Measurements from ENCODE around the gene KNTC1.

The KNTC1 gene

DNA sequence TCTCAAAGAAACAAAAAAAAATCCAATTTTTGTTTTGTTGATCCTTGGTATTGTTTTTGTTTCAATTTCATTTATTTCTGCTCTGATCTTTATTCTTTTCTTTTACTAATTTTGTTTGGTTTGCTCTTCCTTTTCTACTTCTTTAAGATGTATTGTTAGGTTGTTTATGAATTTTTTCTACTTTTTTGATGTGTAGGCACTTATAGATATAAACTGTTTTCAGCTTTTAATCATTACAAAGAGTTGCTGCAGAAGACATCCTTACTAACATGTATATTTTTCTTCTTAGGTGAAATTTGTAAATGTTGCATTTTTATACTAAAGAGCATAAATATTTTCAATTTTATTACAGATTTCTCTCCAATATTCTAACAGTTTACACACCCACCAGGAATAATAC is 69.8 kb downstream of the KNTC1 start:
- Histone ChIP-seq H3K27me3 (ENCODE audit: insufficient read depth, low read length) (no peaks in the 10 kb centered on the region), H3K4me3 (ENCODE audit: low read depth, low read length) (no peak overlapping the region), H3K79me2 (ENCODE audit: control insufficient read depth, insufficient read depth, low read length, unreplicated experiment) (no peaks in the 10 kb centered on the region), H3K27ac (ENCODE audit: low read depth, low read length) (no peak overlapping the region), H2AFZ (ENCODE audit: low read length, unreplicated experiment) (no peak overlapping the region), H3K36me3 (ENCODE audit: insufficient read depth, low read length) (peaks cover 27% of the 10 kb centered on the region), H3K4me1 (ENCODE audit: control insufficient read depth, insufficient read depth, low read length, unreplicated experiment) (no peaks in the 10 kb centered on the region)

DNA sequence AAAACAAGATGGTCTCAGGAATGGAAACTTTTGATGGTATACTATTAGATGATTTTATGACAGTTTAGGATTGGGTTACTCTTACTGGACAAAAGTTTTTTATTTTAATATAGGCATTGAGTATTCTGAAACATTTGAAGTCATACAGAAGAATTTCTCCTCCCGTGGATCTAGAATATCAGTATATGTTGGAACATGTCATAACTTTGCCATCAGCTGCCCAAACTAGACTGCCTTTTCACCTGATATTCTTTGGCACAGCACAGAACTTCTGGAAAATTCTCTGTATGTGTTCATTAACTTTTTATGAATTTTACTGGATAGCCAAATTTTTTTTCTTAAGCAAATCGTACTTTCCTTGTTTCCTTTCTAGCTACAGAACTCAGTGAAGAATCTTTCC is 75.4 kb downstream of the KNTC1 start:
- no peaks in the 10 kb centered on the region for H3K79me2 ChIP-seq (ENCODE audit: control insufficient read depth, insufficient read depth, low read length, unreplicated experiment)
- no peaks in the 10 kb centered on the region for H3K27me3 ChIP-seq (ENCODE audit: insufficient read depth, low read length)
- no peak overlapping the region for H3K27ac ChIP-seq (ENCODE audit: low read depth, low read length)
- H2AFZ ChIP-seq (ENCODE audit: low read length, unreplicated experiment) = no peak overlapping the region
- no peak overlapping the region for H3K4me3 ChIP-seq (ENCODE audit: low read depth, low read length)
- H3K36me3 ChIP-seq (ENCODE audit: insufficient read depth, low read length) = peaks cover 25% of the 10 kb centered on the region
- no peaks in the 10 kb centered on the region for H3K4me1 ChIP-seq (ENCODE audit: control insufficient read depth, insufficient read depth, low read length, unreplicated experiment)

DNA sequence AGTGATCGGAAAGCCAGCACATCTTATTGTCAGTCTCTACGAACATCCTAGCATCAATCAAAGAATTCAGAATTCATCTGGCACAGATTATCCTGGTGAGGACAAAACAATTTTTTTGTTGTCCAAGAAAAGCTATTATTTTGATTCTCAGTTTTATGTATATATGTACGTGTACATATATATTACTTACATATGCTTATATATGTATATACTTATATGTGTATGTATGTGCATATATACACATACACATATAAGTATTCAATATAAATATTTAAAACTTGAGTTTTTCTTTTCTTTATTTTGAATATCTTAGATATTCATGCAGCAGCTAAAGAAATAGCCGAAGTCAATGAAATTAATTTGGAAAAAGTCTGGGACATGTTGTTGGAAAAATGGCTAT is 77.9 kb downstream of the KNTC1 start:
- no peak overlapping the region for H3K27ac ChIP-seq (ENCODE audit: low read depth, low read length)
- H3K4me3 ChIP-seq (ENCODE audit: low read depth, low read length) = no peak overlapping the region
- H2AFZ ChIP-seq (ENCODE audit: low read length, unreplicated experiment) = no peak overlapping the region
- no peaks in the 10 kb centered on the region for H3K4me1 ChIP-seq (ENCODE audit: control insufficient read depth, insufficient read depth, low read length, unreplicated experiment)
- no peaks in the 10 kb centered on the region for H3K79me2 ChIP-seq (ENCODE audit: control insufficient read depth, insufficient read depth, low read length, unreplicated experiment)
- peaks cover 26% of the 10 kb centered on the region for H3K36me3 ChIP-seq (ENCODE audit: insufficient read depth, low read length)
- no peaks in the 10 kb centered on the region for H3K27me3 ChIP-seq (ENCODE audit: insufficient read depth, low read length)

DNA sequence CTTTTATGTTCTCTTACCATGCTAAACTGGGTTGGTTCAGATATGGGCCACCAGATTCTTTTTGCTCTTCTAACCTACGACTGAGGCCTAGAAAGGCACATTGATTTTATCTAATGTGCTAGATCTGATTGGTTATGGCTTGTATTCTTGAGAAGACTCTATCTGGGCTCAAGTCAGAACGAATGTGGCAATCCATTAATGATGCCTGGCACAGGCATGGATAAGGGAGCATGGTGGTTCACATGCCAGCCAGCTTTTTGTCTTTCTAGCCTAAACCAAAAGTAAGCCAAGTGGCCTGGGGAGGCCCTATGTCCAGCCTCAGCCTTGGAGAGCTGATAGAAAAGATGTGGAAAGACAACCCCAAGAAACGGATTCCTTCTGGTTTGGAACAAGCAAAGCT is 82.7 kb downstream of the KNTC1 start:
- no peak overlapping the region for H3K27ac ChIP-seq (ENCODE audit: low read depth, low read length)
- H2AFZ ChIP-seq (ENCODE audit: low read length, unreplicated experiment) = no peak overlapping the region
- H3K36me3 ChIP-seq (ENCODE audit: insufficient read depth, low read length) = peaks cover 36% of the 10 kb centered on the region

DNA sequence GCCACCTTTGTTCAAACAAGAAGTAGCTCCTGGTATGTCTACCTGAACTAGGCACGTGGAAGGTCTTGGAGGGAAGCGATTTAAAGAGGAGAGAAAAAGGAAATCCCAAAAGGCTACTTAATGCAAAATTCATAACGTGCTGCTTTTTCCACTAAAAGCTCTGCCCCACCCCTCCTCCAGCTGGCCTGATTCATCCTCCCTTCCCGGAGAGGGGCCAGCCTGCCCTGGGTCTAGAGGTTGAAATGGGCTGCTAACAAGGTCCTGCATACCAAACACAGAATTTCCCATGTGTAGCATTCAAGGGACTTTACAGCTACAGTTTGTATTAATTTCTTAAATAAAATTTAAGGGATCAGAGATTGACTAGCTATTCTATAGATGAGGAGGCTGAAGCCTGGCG is 83.2 kb downstream of the KNTC1 start:
- no peak overlapping the region for H3K27ac ChIP-seq (ENCODE audit: low read depth, low read length)
- H3K79me2 ChIP-seq (ENCODE audit: control insufficient read depth, insufficient read depth, low read length, unreplicated experiment) = no peaks in the 10 kb centered on the region
- H3K4me3 ChIP-seq (ENCODE audit: low read depth, low read length) = no peak overlapping the region
- H2AFZ ChIP-seq (ENCODE audit: low read length, unreplicated experiment) = no peak overlapping the region
- no peaks in the 10 kb centered on the region for H3K27me3 ChIP-seq (ENCODE audit: insufficient read depth, low read length)
- no peaks in the 10 kb centered on the region for H3K4me1 ChIP-seq (ENCODE audit: control insufficient read depth, insufficient read depth, low read length, unreplicated experiment)
- H3K36me3 ChIP-seq (ENCODE audit: insufficient read depth, low read length) = peaks cover 34% of the 10 kb centered on the region

More for the DNA sequence above, 82.7 kb downstream of the KNTC1 start:
- no peaks in the 10 kb centered on the region for H3K79me2 ChIP-seq (ENCODE audit: control insufficient read depth, insufficient read depth, low read length, unreplicated experiment)
- H3K27me3 ChIP-seq (ENCODE audit: insufficient read depth, low read length) = no peaks in the 10 kb centered on the region
- no peak overlapping the region for H3K4me3 ChIP-seq (ENCODE audit: low read depth, low read length)
- no peaks in the 10 kb centered on the region for H3K4me1 ChIP-seq (ENCODE audit: control insufficient read depth, insufficient read depth, low read length, unreplicated experiment)

DNA sequence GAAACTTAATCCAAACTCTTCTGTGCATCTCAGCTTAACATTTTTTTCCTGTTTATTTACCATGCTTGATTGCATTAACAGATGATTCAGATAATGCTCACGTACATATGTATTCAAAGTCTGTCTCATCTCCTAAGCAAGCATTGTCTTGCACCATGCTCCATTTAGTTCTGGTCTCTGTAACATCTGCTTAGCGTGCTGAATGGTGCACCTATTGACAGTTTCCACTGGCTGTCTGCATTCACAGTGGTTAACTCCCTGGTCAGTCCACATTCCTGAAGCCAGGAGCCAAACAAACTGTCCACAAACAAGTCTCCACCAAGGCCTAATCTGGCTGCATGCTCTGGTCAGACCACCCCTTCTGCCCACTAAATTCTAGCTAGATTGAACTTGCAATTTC is 83.9 kb downstream of the KNTC1 start:
- Histone ChIP-seq H3K79me2 (ENCODE audit: control insufficient read depth, insufficient read depth, low read length, unreplicated experiment) (no peaks in the 10 kb centered on the region), H2AFZ (ENCODE audit: low read length, unreplicated experiment) (no peak overlapping the region), H3K27me3 (ENCODE audit: insufficient read depth, low read length) (no peaks in the 10 kb centered on the region), H3K36me3 (ENCODE audit: insufficient read depth, low read length) (peaks cover 33% of the 10 kb centered on the region), H3K27ac (ENCODE audit: low read depth, low read length) (no peak overlapping the region), H3K4me3 (ENCODE audit: low read depth, low read length) (no peak overlapping the region), H3K4me1 (ENCODE audit: control insufficient read depth, insufficient read depth, low read length, unreplicated experiment) (no peaks in the 10 kb centered on the region)

DNA sequence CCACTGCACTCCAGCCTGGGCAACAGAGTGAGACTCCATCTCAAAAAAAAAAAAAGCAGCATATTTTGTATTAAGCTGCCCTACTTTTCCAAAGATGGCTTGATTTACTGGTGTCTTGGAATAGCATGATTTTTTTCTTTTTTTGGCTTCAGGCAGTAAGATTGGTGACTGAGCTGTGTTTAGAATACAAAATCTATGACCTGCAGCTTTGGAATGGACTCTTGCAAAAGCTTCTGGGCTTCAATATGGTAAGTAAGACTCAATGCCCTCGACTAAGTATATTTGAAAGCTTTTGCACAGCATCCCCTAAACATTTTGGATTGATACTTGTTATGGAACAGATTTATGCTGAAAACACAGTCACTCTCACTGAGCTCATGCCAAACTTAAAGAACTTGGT is 87.8 kb downstream of the KNTC1 start:
- Histone ChIP-seq H3K79me2 (ENCODE audit: control insufficient read depth, insufficient read depth, low read length, unreplicated experiment) (no peaks in the 10 kb centered on the region), H3K4me1 (ENCODE audit: control insufficient read depth, insufficient read depth, low read length, unreplicated experiment) (no peaks in the 10 kb centered on the region), H2AFZ (ENCODE audit: low read length, unreplicated experiment) (no peak overlapping the region), H3K4me3 (ENCODE audit: low read depth, low read length) (no peak overlapping the region), H3K36me3 (ENCODE audit: insufficient read depth, low read length) (peaks cover 47% of the 10 kb centered on the region), H3K27me3 (ENCODE audit: insufficient read depth, low read length) (no peaks in the 10 kb centered on the region), H3K27ac (ENCODE audit: low read depth, low read length) (no peak overlapping the region)

DNA sequence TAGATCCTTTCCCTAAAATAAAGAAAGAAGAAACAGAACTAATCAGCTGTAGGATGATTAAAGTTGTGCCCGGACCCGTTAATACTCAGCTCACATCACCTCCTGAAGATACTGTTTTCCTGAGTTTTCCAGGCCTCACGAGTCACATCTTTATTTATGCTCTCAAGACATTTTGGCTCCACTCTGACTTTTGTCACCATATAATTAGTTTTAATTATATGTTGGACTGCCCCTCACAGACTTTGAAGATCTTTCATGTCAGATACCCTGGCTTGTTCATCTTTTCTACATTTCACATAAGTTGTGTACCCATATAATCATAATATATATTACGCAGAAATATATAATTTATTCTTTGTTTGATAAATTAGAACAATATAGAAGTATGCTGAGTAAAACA is 88.7 kb downstream of the KNTC1 start:
- peaks cover 51% of the 10 kb centered on the region for H3K36me3 ChIP-seq (ENCODE audit: insufficient read depth, low read length)
- H3K27me3 ChIP-seq (ENCODE audit: insufficient read depth, low read length) = no peaks in the 10 kb centered on the region
- no peaks in the 10 kb centered on the region for H3K4me1 ChIP-seq (ENCODE audit: control insufficient read depth, insufficient read depth, low read length, unreplicated experiment)

DNA sequence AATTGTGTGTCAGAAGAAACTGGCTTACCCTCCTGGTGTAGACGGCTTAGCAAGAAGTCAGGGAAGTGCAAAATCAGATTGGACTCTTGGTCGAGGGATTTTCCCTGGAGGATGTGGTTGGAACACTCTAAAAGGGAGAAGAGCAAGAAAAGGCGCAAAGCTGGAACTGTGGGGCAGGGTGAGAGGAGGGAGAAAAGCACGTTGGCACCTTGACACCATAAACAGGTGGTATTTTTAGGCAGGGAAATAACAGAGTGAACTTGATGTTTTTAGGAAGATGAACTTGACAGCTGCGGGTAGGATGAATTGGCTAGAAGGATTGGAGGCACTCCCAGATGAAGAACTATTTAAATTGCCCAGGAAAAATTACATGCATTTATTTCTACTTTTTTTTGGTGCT is 108.4 kb downstream of the KNTC1 start:
- no peaks in the 10 kb centered on the region for H3K27me3 ChIP-seq (ENCODE audit: insufficient read depth, low read length)
- H3K79me2 ChIP-seq (ENCODE audit: control insufficient read depth, insufficient read depth, low read length, unreplicated experiment) = no peaks in the 10 kb centered on the region
- no peak overlapping the region for H2AFZ ChIP-seq (ENCODE audit: low read length, unreplicated experiment)
- no peak overlapping the region for H3K27ac ChIP-seq (ENCODE audit: low read depth, low read length)
- H3K4me1 ChIP-seq (ENCODE audit: control insufficient read depth, insufficient read depth, low read length, unreplicated experiment) = no peaks in the 10 kb centered on the region
- peaks cover under 1% of the 10 kb centered on the region for H3K36me3 ChIP-seq (ENCODE audit: insufficient read depth, low read length)
- H3K4me3 ChIP-seq (ENCODE audit: low read depth, low read length) = no peak overlapping the region

More for the DNA sequence above, 88.7 kb downstream of the KNTC1 start:
- Histone ChIP-seq H3K4me3 (ENCODE audit: low read depth, low read length) (no peak overlapping the region), H2AFZ (ENCODE audit: low read length, unreplicated experiment) (no peak overlapping the region), H3K79me2 (ENCODE audit: control insufficient read depth, insufficient read depth, low read length, unreplicated experiment) (no peaks in the 10 kb centered on the region), H3K27ac (ENCODE audit: low read depth, low read length) (no peak overlapping the region)

DNA sequence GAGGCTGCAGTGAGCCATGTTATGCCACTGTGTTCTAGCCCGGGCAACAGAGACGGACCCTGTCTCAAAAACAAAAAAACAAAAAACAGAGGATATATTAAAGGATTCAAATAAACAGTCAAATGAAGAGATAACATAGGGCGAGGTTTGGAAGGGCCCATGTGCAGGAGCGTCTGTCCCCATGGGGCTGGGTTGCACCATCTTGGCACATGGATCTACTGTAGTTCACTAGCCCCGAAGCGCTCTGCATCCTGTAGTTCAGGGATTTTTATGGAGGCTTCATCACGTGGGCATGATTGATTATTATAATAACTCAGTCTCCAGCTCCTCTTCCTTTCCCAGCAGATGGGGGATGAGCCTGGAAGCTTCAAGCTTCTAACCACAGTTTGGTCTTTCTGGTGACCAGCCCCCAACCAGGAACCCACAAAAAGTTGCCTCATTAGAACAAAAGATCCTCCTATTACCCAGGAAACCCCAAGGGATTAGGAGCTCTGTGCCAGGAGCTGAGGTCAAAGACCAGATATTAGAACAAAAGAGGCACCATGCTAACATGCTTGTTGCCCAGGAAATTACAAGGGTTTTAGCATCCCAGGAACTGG is 116.3 kb downstream of the KNTC1 start:
- no peaks in the 10 kb centered on the region for H3K27me3 ChIP-seq (ENCODE audit: insufficient read depth, low read length)
- H2AFZ ChIP-seq (ENCODE audit: low read length, unreplicated experiment) = no peak overlapping the region
- H3K79me2 ChIP-seq (ENCODE audit: control insufficient read depth, insufficient read depth, low read length, unreplicated experiment) = no peaks in the 10 kb centered on the region
- H3K27ac ChIP-seq (ENCODE audit: low read depth, low read length) = no peak overlapping the region
- no peaks in the 10 kb centered on the region for H3K36me3 ChIP-seq (ENCODE audit: insufficient read depth, low read length)
- no peak overlapping the region for H3K4me3 ChIP-seq (ENCODE audit: low read depth, low read length)
- peaks cover 17% of the 10 kb centered on the region for H3K4me1 ChIP-seq (ENCODE audit: control insufficient read depth, insufficient read depth, low read length, unreplicated experiment)

DNA sequence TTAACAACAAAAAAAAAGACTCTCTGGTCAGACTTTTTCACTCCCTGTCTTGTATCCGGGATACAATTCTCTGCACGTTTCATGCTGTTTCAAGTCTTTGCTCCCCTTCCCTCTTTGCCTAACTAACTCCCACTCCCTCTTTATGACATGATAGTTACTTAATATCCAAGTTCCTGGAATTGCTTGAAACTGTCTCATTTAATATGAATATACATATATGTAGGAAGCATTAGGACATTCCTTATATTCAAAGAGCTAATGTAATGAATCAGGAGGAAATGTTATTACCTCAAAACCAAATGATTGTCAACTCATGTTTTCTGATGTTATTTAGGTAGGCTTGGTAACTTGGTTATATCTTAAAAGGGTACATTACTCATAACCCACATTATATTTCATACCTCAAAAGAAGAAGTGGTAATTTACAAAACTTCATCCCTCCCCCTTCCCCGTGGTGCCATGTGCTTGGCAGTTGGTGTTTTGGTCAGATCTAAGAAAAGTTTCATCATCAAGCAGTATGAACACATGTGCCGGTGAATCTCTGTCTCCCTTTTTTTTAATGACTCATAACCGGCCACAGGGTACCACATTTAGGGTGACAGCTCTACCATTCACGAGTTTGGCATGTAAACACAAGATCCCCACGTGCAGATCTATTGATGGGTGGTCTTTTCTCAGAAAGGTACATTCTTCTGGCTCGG is 119.6 kb downstream of the KNTC1 start:
- Histone ChIP-seq H3K4me1 (ENCODE audit: control insufficient read depth, insufficient read depth, low read length, unreplicated experiment) (peaks cover 17% of the 10 kb centered on the region), H3K27me3 (ENCODE audit: insufficient read depth, low read length) (no peaks in the 10 kb centered on the region), H3K27ac (ENCODE audit: low read depth, low read length) (0 out of 2 replicates have a peak overlapping the region, but pooled peaks have one; percentile 6), H3K4me3 (ENCODE audit: low read depth, low read length) (no peak overlapping the region), H3K36me3 (ENCODE audit: insufficient read depth, low read length) (no peaks in the 10 kb centered on the region), H2AFZ (ENCODE audit: low read length, unreplicated experiment) (no peak overlapping the region), H3K79me2 (ENCODE audit: control insufficient read depth, insufficient read depth, low read length, unreplicated experiment) (no peaks in the 10 kb centered on the region)

All from ACC112 (cell line).